PC-9 (cell line): ENCODE measurements around the gene CALHM1.

Experiments
- EZH2 ChIP-seq: fragments of 200-600 bp; sonication (generic); IDR thresholded peaks from 2 replicates; pipeline ENCODE4 v1.8.0; 2017; ENCODE audit warnings: antibody characterized with exemption, low read depth
- TF ChIP-seq, protein P1 (sequence below): fragments of 200-600 bp; sonication (generic); conservative IDR thresholded peaks from 2 replicates; pipeline ENCODE4 v1.6.1; 2017; ENCODE audit warnings: mixed run types, antibody characterized with exemption, mild to moderate bottlenecking, moderate library complexity

- TF ChIP-seq, protein P1, sequence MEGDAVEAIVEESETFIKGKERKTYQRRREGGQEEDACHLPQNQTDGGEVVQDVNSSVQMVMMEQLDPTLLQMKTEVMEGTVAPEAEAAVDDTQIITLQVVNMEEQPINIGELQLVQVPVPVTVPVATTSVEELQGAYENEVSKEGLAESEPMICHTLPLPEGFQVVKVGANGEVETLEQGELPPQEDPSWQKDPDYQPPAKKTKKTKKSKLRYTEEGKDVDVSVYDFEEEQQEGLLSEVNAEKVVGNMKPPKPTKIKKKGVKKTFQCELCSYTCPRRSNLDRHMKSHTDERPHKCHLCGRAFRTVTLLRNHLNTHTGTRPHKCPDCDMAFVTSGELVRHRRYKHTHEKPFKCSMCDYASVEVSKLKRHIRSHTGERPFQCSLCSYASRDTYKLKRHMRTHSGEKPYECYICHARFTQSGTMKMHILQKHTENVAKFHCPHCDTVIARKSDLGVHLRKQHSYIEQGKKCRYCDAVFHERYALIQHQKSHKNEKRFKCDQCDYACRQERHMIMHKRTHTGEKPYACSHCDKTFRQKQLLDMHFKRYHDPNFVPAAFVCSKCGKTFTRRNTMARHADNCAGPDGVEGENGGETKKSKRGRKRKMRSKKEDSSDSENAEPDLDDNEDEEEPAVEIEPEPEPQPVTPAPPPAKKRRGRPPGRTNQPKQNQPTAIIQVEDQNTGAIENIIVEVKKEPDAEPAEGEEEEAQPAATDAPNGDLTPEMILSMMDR, result no peak
- TF ChIP-seq EZH2, result no peak
These were observed 29.6 kb downstream of the CALHM1 start for GRCh38 chr10:103428989-103429643.
